GM18505 (cell line): ENCODE data around the gene ALDH3A1.

Experiments
- ATAC-seq: cut with Tn5 transposase; IDR thresholded peaks from one replicate; pipeline ENCODE4 v1.9.1; 2021; ENCODE audit not compliant: unreplicated experiment
- POLR2A ChIP-seq: IDR thresholded peaks from 4 replicates; pipeline ENCODE4 v1.6.1; 2011; ENCODE audit warnings: borderline replicate concordance; ENCODE audit not compliant: insufficient read depth, insufficient read length; ENCODE audit errors: extremely low read depth

ALDH3A1 gene

GRCh38 chr17:19702217-19702641 lies 45.9 kb downstream of the ALDH3A1 start:
- no peak for ATAC-seq
- TF ChIP-seq POLR2A, result no peak
